GM18870 (cell line): ENCODE measurements around the gene CD151.
A peak's percentile ranks its signal among the peaks of the same experiment; 100 is the strongest.

ENCODE experiments used
- ATAC-seq: cut with Tn5 transposase; IDR thresholded peaks from one replicate; pipeline ENCODE4 v1.9.1; 2021; ENCODE audit warnings: moderate library complexity; ENCODE audit not compliant: unreplicated experiment

CD151 gene

GRCh38 chr11:796565-797295 is 36.0 kb upstream of the CD151 start:
- ATAC-seq: no peak

GRCh38 chr11:797296-798092 is 35.3 kb upstream of the CD151 start:
- peak; percentile 44 for ATAC-seq

GRCh38 chr11:798093-798713 is 34.5 kb upstream of the CD151 start, which contains the start of gene SLC25A22:
TSS of gene SLC25A22 (minus strand) at chr11:798281. CDS start at chr11:795006, 3,275 bp downstream.
- ATAC-seq: no peak

- no peak for ATAC-seq
These were observed 33.0 kb upstream of the CD151 start for GRCh38 chr11:799641-800316.

GRCh38 chr11:800473-800872 is 32.3 kb upstream of the CD151 start:
- no peak for ATAC-seq

- no peak for ATAC-seq
These were observed 31.5 kb upstream of the CD151 start for GRCh38 chr11:801097-801780.

- no peak for ATAC-seq
These were observed 30.6 kb upstream of the CD151 start for GRCh38 chr11:802018-802617.

GRCh38 chr11:802693-803466 is 29.9 kb upstream of the CD151 start:
- no peak for ATAC-seq

- ATAC-seq: no peak
These were observed 29.3 kb upstream of the CD151 start for GRCh38 chr11:803467-803742.

GRCh38 chr11:803770-804598 is 28.8 kb upstream of the CD151 start:
- ATAC-seq: no peak

- ATAC-seq: no peak
These were observed 28.2 kb upstream of the CD151 start for GRCh38 chr11:804599-804964.

- ATAC-seq: no peak
These were observed 24.1 kb upstream of the CD151 start for GRCh38 chr11:808427-809286.

GRCh38 chr11:809287-810039 is 23.3 kb upstream of the CD151 start, which contains the start of gene RPLP2:
TSS of gene RPLP2 (plus strand) at chr11:809967. CDS start at chr11:810235, 268 bp downstream.
- ATAC-seq: peak; percentile 57

- peak; percentile 7 for ATAC-seq
These were observed 22.6 kb upstream of the CD151 start for GRCh38 chr11:810040-810567.

- no peak for ATAC-seq
These were observed 21.1 kb upstream of the CD151 start for GRCh38 chr11:811446-812245.

GRCh38 chr11:812390-812789 is 20.4 kb upstream of the CD151 start:
- ATAC-seq: no peak
